ENCODE results near the gene MEGF8. TPM values are rescaled to one million over a fixed set of nuclear protein-coding genes. Genes with fewer than 3 reads are reported as not detected.
A peak's percentile ranks its signal among the peaks of the same experiment; 100 is the strongest.

Gene MEGF8
- total and polyA plus RNA-seq, 4 donors = 1.2 to 13.7 (median 9.4) TPM

DNA sequence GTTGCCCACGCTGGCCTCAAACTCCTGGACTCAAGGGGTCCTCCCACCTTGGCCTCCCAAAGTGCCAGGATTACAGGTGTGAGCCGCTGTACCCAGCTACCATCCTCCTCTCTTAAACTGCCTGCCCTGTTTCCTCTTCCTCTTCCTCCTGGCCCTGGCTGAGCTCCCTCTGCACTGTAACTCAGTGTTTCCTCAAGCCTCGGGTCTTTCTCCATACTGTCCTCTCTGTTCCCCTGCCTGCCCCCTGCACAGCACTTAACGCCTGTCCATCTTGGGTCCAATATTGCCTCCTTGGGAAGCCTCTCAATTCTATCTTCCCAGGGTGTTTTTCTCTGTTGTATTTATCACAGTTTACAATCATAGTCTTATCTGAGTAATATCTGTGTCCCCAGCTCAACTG, 95.7 kb downstream of the MEGF8 start:
- no peak overlapping the region for H3K27ac ChIP-seq (ENCODE audit: low read depth in 1 of 2, low read length in 2 of 2)
- peaks cover 8 to 22% (median 14%) of the 10 kb centered on the region in 4 donors for H3K4me1 ChIP-seq (ENCODE audit: control insufficient read depth in 4 of 4, insufficient read depth in 4 of 4, low read length in 3 of 4)
- H3K4me3 ChIP-seq (ENCODE audit: low read depth in 1 of 3, low read length in 3 of 3) = no peak overlapping the region
- 82% methylated on average over 4 of the region's 4 CpGs for WGBS
- DNase-seq (ENCODE audit: low spot score) = no peak
- no peaks in the 10 kb centered on the region for H3K36me3 ChIP-seq (ENCODE audit: control insufficient read depth in 4 of 4, insufficient read depth in 3 of 4, low read depth in 1 of 4, low read length in 3 of 4)
- H3K27me3 ChIP-seq (ENCODE audit: control insufficient read depth in 4 of 4, insufficient read depth in 4 of 4, low read length in 3 of 4) = no peaks in the 10 kb centered on the region
- TF ChIP-seq FOXA1 (IDR thresholded peaks at IDR 0.05) = no peak
- TF ChIP-seq TAF1 (conservative IDR thresholded peaks at IDR 0.05) = no peak
- TF ChIP-seq REST (IDR thresholded peaks at IDR 0.05) = no peak
- no peak for TF ChIP-seq RAD21 (IDR thresholded peaks at IDR 0.05)
- no peak for TF ChIP-seq JUND (IDR thresholded peaks at IDR 0.05)
- no peak for TF ChIP-seq RXRA (IDR thresholded peaks at IDR 0.05)
- no peak for TF ChIP-seq ATF3 (IDR thresholded peaks at IDR 0.05)
- no peak for TF ChIP-seq NR2F2 (IDR thresholded peaks at IDR 0.05)
- TF ChIP-seq EGR1 (IDR thresholded peaks at IDR 0.05; ENCODE audit: low read depth in 2 of 2) = no peak
- TF ChIP-seq GABPA (IDR thresholded peaks at IDR 0.05 in 1 of 2, conservative IDR thresholded peaks at IDR 0.05 in 1 of 2) = no peak
- no peak for TF ChIP-seq YY1 (IDR thresholded peaks at IDR 0.05)
- TF ChIP-seq CTCF (IDR thresholded peaks at IDR 0.05; ENCODE audit: low read depth, low read length, missing input control) = no peak
- no peak for TF ChIP-seq MAX (IDR thresholded peaks at IDR 0.05)
- TF ChIP-seq FOXA2 (IDR thresholded peaks at IDR 0.05) = no peak
- TF ChIP-seq SP1 (IDR thresholded peaks at IDR 0.05) = no peak
- no peaks in the 10 kb centered on the region for H3K9me3 ChIP-seq (ENCODE audit: control insufficient read depth in 4 of 4, low read length in 3 of 4)
- H3K9ac ChIP-seq (ENCODE audit: low read depth in 1 of 2, low read length in 2 of 2) = no peak overlapping the region

- H3K9ac ChIP-seq (ENCODE audit: low read depth in 1 of 2, low read length in 2 of 2) = no peak overlapping the region
- TF ChIP-seq MAX (IDR thresholded peaks at IDR 0.05) = no peak
- TF ChIP-seq HNF4G (IDR thresholded peaks at IDR 0.05) = no peak
- TF ChIP-seq TAF1 (conservative IDR thresholded peaks at IDR 0.05) = no peak
- no peak for TF ChIP-seq JUND (IDR thresholded peaks at IDR 0.05)
- no peak for TF ChIP-seq HNF4A (conservative IDR thresholded peaks at IDR 0.05)
- no peak for TF ChIP-seq YY1 (IDR thresholded peaks at IDR 0.05)
- no peak for TF ChIP-seq ATF3 (IDR thresholded peaks at IDR 0.05)
- TF ChIP-seq FOXA2 (IDR thresholded peaks at IDR 0.05) = no peak
- TF ChIP-seq NR2F2 (IDR thresholded peaks at IDR 0.05) = no peak
- no peak for TF ChIP-seq ZBTB33 (IDR thresholded peaks at IDR 0.05)
- TF ChIP-seq CTCF (IDR thresholded peaks at IDR 0.05; ENCODE audit: low read depth, low read length, missing input control) = no peak
- no peak for TF ChIP-seq RAD21 (IDR thresholded peaks at IDR 0.05)
- peak overlapping the region; percentile 9 to 20 for H3K27ac ChIP-seq (ENCODE audit: low read depth in 1 of 2, low read length in 2 of 2)
- no peaks in the 10 kb centered on the region for H3K36me3 ChIP-seq (ENCODE audit: control insufficient read depth in 4 of 4, insufficient read depth in 3 of 4, low read depth in 1 of 4, low read length in 3 of 4)
- no peaks in the 10 kb centered on the region for H3K9me3 ChIP-seq (ENCODE audit: control insufficient read depth in 4 of 4, low read length in 3 of 4)
- DNase-seq (ENCODE audit: low spot score) = no peak
- 81% methylated on average over 9 of the region's 9 CpGs for WGBS
- H3K4me3 ChIP-seq (ENCODE audit: low read depth in 1 of 3, low read length in 3 of 3) = no peak overlapping the region
- H3K27me3 ChIP-seq (ENCODE audit: control insufficient read depth in 4 of 4, insufficient read depth in 4 of 4, low read length in 3 of 4) = no peaks in the 10 kb centered on the region
- H3K4me1 ChIP-seq (ENCODE audit: control insufficient read depth in 4 of 4, insufficient read depth in 4 of 4, low read length in 3 of 4) = peaks cover 8 to 22% (median 14%) of the 10 kb centered on the region in 4 donors
These were observed 96.2 kb downstream of the MEGF8 start for GRCh38 chr19:42421591-42422031.

Measured in liver (tissue), 9 donors.